SU-DHL-6 (cell line): Measurements from ENCODE around the gene TSPAN18.

ENCODE experiments used
- CTCF ChIP-seq: fragments of 200-600 bp; sonication (generic); IDR thresholded peaks from one replicate; pipeline ENCODE4 v1.5.1; 2017; ENCODE audit warnings: antibody characterized with exemption, mild to moderate bottlenecking, low read length, moderate library complexity; ENCODE audit not compliant: insufficient read depth, poor library complexity, severe bottlenecking
- EZH2phosphoT487 ChIP-seq: fragments of 200-600 bp; sonication (generic), shearing (Covaris generic); conservative IDR thresholded peaks from 2 replicates; pipeline ENCODE4 v1.6.1; 2018; ENCODE audit warnings: mild to moderate bottlenecking, antibody characterized with exemption, low read length, moderate library complexity, mixed read lengths

GRCh38 chr11:44865866-44866272 lies 139.1 kb downstream of the TSPAN18 start:
- TF ChIP-seq CTCF (no peak), EZH2phosphoT487 (no peak)
